ENCODE data around the gene ANKRD66. TPM values are rescaled to one million over a fixed set of nuclear protein-coding genes. Genes with fewer than 3 reads are reported as not detected.

Gene ANKRD66
- total and polyA plus RNA-seq, 2 of the 4 experiments (the other 2 are of a cell fraction), result not detected

DNA sequence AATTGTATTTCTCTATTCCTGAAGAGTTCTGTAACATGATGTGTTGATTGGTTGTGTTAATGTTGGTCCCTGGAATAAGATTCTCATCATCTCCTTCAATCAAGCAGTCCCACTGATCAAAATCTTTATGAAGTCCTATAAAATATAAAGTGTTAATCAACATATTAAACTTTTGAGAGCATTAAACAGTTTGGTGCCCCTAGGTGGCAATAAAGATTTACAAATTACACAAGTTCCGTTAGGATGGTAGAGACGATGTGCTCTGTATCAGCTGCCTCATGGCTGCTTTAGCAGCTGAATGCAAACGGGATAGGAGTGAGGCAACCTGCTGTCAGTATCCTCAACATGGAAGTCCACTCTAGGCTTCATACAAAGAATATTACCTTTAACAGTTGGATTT is 42.2 kb upstream of the ANKRD66 start:
- Histone ChIP-seq H3K9me1 (ENCODE audit: insufficient read depth, low read length) (no peaks in the 10 kb centered on the region), H3K4me3 (ENCODE audit: insufficient read depth, low read depth, low read length) (no peak overlapping the region), H3K56ac (ENCODE audit: extremely low read depth, insufficient read depth, low read length) (no peak overlapping the region), H2AK9ac (replicated peaks; ENCODE audit: low read depth, low read length, poor library complexity) (no peak overlapping the region), H3K27ac (ENCODE audit: insufficient read depth, low read length) (no peak overlapping the region), H3K4me2 (ENCODE audit: low read depth, low read length) (no peak overlapping the region), H3K36me3 (ENCODE audit: control insufficient read depth, insufficient read depth, low read length) (no peaks in the 10 kb centered on the region), H3K4ac (ENCODE audit: low read depth, low read length) (no peak overlapping the region), H4K5ac (ENCODE audit: low read depth, low read length) (no peak overlapping the region), H4K20me1 (ENCODE audit: insufficient read depth, low read length) (no peaks in the 10 kb centered on the region), H2BK15ac (ENCODE audit: low read depth, low read length) (no peak overlapping the region), H3K9me3 (ENCODE audit: control insufficient read depth, insufficient read depth, low read length) (no peaks in the 10 kb centered on the region), H2AFZ (replicated peaks; ENCODE audit: low read length, poor library complexity) (no peak overlapping the region), H3K9ac (ENCODE audit: low read depth, low read length) (no peak overlapping the region), H2BK20ac (ENCODE audit: low read depth, low read length) (no peak overlapping the region), H3K27me3 (ENCODE audit: control insufficient read depth, insufficient read depth, low read length) (no peaks in the 10 kb centered on the region), H3K79me1 (ENCODE audit: low read depth in 1 of 2, low read length in 2 of 2) (no peaks in the 10 kb centered on the region), H2AK5ac (ENCODE audit: low read depth, low read length) (no peak overlapping the region), H4K8ac (ENCODE audit: low read depth in 2 of 2, low read length in 2 of 2) (no peak overlapping the region), H2BK120ac (ENCODE audit: low read depth, low read length) (no peak overlapping the region), H2BK5ac (ENCODE audit: low read depth, low read length, poor library complexity, severe bottlenecking) (no peak overlapping the region), H3K18ac (ENCODE audit: low read depth, low read length) (no peak overlapping the region), H3K23ac (ENCODE audit: low read depth, low read length) (no peak overlapping the region), H4K91ac (ENCODE audit: insufficient read depth, low read depth, low read length) (no peak overlapping the region), H3K4me1 (ENCODE audit: control insufficient read depth, insufficient read depth, low read length) (no peaks in the 10 kb centered on the region), H3K14ac (replicated peaks; ENCODE audit: low read depth, low read length) (no peak overlapping the region)
- ATAC-seq (ENCODE audit: low read depth) (no peak), DNase-seq (no peak)
- intact Hi-C loops (cut with micrococcal nuclease), result no loop called here
- POLR2A ChIA-PET (ENCODE audit: unreplicated experiment), result no interaction called here
- TF ChIP-seq MXI1 (IDR thresholded peaks at IDR 0.05; ENCODE audit: borderline replicate concordance, low read depth, low read length), result no peak
- TF ChIP-seq, protein P1, sequence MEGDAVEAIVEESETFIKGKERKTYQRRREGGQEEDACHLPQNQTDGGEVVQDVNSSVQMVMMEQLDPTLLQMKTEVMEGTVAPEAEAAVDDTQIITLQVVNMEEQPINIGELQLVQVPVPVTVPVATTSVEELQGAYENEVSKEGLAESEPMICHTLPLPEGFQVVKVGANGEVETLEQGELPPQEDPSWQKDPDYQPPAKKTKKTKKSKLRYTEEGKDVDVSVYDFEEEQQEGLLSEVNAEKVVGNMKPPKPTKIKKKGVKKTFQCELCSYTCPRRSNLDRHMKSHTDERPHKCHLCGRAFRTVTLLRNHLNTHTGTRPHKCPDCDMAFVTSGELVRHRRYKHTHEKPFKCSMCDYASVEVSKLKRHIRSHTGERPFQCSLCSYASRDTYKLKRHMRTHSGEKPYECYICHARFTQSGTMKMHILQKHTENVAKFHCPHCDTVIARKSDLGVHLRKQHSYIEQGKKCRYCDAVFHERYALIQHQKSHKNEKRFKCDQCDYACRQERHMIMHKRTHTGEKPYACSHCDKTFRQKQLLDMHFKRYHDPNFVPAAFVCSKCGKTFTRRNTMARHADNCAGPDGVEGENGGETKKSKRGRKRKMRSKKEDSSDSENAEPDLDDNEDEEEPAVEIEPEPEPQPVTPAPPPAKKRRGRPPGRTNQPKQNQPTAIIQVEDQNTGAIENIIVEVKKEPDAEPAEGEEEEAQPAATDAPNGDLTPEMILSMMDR (conservative IDR thresholded peaks at IDR 0.05; ENCODE audit: low read depth, low read length), result no peak
- no peak for TF ChIP-seq CHD1 (IDR thresholded peaks at IDR 0.05; ENCODE audit: low read depth, low read length)
- no peak for TF ChIP-seq MAZ (IDR thresholded peaks at IDR 0.05; ENCODE audit: borderline replicate concordance, low read depth, low read length)
- TF ChIP-seq FOS (IDR thresholded peaks at IDR 0.05; ENCODE audit: low read depth, low read length), result no peak
- TF ChIP-seq NFE2L2 (IDR thresholded peaks at IDR 0.05; ENCODE audit: low read depth, low read length), result no peak
- TF ChIP-seq ELK1 (IDR thresholded peaks at IDR 0.05; ENCODE audit: borderline replicate concordance, low read depth, low read length), result no peak
- TF ChIP-seq BHLHE40 (IDR thresholded peaks at IDR 0.05; ENCODE audit: low read depth, low read length), result no peak
- dilution Hi-C loops (cut with HindIII; ENCODE audit: low sequenced_read_pairs, unreplicated experiment), result no loop called here
- WGBS, 2 experiments (ENCODE audit: extremely low coverage in 2 of 2, insufficient read length in 1 of 2), result no CpG with 5 or more reads among the region's 3 CpGs
- CTCF ChIA-PET, result no interaction called here
- in situ Hi-C loops (cut with MboI; ENCODE audit: low sequenced_read_pairs), result no loop called here
- no TSS peak for BruUV-seq (replicated peaks)
